Activated naive CD4-positive, alpha-beta T cell (primary cell): ENCODE results near the gene MRPS18A.
"Not testable (repeated sequence)": the region's sequence is repeated elsewhere in the genome, so short reads cannot be mapped to it uniquely, and the experiment has no call there.

Source experiments
- DNase-seq, 4 experiments: peaks; one replicate each; lab custom pipeline; 2025; lab: John Stamatoyannopoulos, UW

The MRPS18A gene

DNA sequence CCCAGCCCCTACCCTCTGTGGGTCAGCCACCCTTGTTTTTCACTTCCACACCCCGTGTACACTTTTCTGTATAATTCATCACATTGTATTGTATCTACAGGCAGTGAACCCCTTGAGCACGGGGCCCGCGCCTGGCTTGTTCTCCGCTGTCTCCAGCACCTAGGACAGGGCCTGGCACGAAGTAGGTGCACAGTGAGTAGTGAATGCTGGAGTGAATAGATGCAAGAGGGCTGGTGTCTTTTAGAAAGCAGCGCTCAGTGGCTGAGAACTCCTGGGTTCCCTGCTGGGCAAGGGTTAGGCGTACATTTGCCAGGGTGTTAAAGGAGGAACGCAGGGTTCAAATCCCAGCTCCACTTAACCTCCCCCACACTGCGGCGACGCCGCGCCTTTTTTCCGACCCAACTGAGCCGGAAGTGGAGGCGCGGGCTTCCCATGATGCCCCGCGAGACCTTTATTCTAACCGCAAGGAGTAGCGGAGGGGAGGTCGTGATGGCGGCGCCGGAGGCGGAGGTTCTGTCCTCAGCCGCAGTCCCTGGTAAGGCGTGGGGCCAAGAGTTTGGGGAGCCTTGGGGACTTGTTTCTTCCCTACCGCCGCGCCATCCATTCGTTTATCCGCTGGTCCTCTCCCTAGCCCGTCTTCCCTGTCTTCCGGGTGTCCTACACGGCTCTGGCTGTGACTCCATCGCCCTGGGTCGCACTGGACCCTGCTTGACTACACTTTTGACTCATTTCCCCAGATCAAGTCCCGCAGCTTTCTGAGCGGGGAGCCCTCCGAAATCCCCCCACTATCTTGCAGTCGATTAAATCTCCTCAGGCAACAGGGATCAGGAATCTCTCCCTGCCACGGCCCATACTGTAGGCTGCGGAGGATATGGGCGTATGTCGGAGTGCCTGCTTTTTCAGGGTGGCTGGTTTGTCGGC is 51.9 kb downstream of the MRPS18A start, which contains the start of gene MAD2L1BP:
Gene MAD2L1BP, plus strand, starts transcription at position 454 of the 921 bp plus-strand sequence. Its CDS starts 36 bp downstream, at position 490.
- DNase-seq: peak; percentile 54 to 83 (median 71)

DNA sequence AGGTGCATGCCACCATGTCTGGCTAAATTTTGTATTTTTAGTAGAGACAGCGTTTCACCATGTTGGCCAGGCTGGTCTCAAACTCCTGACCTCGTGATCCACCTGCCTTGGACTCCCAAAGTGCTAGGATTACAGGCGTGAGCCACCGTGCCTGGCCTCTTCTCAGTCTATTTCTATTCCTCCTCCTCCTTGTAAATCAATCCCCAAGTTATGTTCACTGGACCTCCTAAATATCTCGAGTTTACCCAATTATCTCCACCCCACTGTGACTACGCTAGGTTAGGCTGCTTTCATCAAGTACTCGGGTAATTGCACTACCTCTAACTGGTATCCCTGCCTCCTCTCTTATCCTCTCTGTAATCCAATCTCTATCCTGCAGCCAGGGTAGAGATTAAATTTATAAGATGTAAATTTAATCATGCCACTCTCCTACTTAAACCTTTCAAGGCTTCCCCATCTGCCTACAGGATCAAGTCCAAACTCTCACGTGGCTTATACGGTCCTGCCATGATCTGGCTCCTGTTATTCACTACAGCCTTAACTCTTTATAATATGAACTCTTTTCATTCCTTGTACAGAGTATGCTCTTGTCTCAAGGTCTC is 52.8 kb downstream of the MRPS18A start:
- no peak for DNase-seq

DNA sequence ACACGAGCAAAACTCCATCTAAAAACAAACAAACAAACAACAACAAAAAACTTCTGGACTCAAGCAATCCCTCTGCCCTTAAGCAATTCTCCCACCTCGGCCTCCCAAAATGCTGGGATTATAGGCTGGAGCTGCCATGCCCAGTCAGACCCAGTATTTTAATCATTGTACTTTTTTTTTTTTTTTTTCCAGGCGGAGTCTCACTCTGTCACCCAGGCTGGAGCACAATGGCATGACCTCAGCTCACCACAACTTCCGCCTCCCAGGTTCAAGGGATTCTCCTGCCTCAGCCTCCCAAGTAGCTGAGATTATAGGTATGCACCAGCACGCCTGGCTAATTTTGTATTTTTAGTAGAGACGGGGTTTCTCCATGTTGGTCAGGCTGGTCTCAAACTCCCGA is 54.6 kb downstream of the MRPS18A start:
- not testable (repeated sequence) for DNase-seq

GRCh38 chr6:43630980-43631619 is 56.5 kb downstream of the MRPS18A start:
- no peak for DNase-seq

DNA sequence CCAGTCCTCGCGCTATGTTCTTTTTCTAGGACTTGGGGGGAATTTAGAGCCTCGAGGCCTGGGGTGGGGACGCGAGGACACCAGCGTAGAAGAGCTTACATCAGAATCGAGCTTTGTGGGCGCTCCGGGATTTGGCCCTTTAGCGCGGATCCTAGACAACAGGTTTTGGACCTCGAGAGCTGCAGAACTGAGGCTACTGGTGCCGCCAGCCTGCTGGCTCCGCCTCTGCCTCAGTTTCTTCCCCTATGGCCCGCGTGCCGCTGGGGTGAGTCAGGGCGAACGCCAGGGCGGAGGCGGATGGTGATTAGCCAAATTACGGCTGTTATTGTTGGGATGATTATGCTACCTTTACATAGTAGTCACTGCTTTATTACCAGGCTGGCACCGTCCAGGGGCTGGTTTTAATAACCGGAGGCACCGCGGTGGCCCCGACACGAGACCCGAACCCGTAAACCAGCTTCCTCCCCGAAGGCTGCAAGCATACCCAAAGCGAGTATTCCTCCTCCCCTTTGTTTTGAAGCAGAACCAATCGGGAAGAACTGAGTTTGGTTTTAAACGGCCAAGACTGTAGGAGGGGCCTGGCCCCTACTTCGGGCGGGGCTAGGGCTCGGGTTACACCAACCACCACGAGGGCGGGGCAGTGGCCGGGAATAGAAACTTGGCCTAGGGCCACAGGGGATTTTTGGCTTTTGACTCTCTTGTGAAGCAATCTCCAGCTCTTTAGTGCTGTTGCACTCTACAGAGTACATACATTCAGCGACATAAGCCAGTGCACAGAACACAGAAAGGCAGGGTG is 57.9 kb downstream of the MRPS18A start:
- DNase-seq: peak; percentile 46 to 86 (median 62)

GRCh38 chr6:43629104-43629504 is 58.5 kb downstream of the MRPS18A start, which contains the start of gene GTPBP2:
TSS of gene GTPBP2 (minus strand) at chr6:43629264. CDS start at chr6:43629162, 102 bp downstream.
- DNase-seq: peak; percentile 85 to 93 (median 88)

GRCh38 chr6:43628393-43629103 is 59.0 kb downstream of the MRPS18A start:
- peak in 3 of 4 experiments; percentile 17 to 54 (median 20) for DNase-seq

GRCh38 chr6:43627008-43627825 is 60.4 kb downstream of the MRPS18A start:
- DNase-seq: no peak

GRCh38 chr6:43625393-43625992 is 62.1 kb downstream of the MRPS18A start:
- DNase-seq: no peak

DNA sequence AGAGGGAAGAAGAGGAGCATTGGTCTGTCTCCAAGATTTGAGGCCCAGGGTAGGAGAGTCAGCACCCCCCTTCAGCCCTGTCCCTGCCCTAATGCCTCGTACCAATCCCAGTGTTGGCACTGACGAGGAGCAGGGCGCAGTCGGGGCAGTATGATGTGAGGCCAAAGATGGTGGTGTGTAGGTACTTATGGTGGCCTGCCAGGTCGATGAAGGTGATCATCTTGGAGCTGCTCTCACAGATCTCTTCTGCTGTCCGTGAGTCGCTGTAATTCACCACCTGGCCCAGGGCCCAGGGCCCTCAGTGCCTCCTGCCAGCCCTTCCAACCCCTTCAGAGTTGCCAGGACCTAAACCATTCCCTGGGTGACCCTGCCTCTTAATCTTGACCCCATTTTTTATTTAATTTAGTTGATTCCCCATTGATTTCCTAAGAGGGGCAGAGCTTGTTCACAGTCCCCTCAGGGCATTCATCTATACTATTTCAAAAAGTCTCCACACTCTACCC is 62.8 kb downstream of the MRPS18A start:
- no peak for DNase-seq

- no peak for DNase-seq
Observed at GRCh38 chr6:43623880-43624785, 63.5 kb downstream of the MRPS18A start.

GRCh38 chr6:43622541-43622940 is 65.0 kb downstream of the MRPS18A start:
- no peak for DNase-seq

GRCh38 chr6:43621836-43622180 is 65.8 kb downstream of the MRPS18A start:
- no peak for DNase-seq
